Ascending aorta (tissue), 2 donors: Measurements from ENCODE around the gene HLA-F. TPM values are rescaled to one million over a fixed set of nuclear protein-coding genes. Genes with fewer than 3 reads are reported as not detected.

Source experiments
- DNase-seq, 2 donors: peaks; one replicate each; pipeline ENCODE4 v3.0.0-alpha.2; 2019; ENCODE audit warnings: low spot score in 2 of 2
- H3K27ac ChIP-seq, 2 donors: fragments of 200-600 bp; sonication (generic); one replicate each; pipeline ENCODE4 v1.5.1; 2016 to 2017; ENCODE audit warnings: mild to moderate bottlenecking in 1 of 2
- H3K27me3 ChIP-seq: fragments of 200-600 bp; sonication (generic); one replicate; pipeline ENCODE4 v1.5.1; 2017
- H3K36me3 ChIP-seq, 2 donors: fragments of 200-600 bp; sonication (generic); one replicate each; pipeline ENCODE4 v1.5.1; 2016
- H3K4me1 ChIP-seq, 2 donors: fragments of 200-600 bp; sonication (generic); one replicate each; pipeline ENCODE4 v1.5.1; 2016 to 2017; ENCODE audit warnings: mild to moderate bottlenecking in 1 of 2
- H3K4me3 ChIP-seq, 2 donors: fragments of 200-600 bp; sonication (generic); one replicate each; pipeline ENCODE4 v1.5.1; 2016 to 2017; ENCODE audit warnings: mild to moderate bottlenecking in 1 of 2
- H3K9me3 ChIP-seq, 2 donors: fragments of 200-600 bp; sonication (generic); one replicate each; pipeline ENCODE4 v1.5.1; 2016
- intact Hi-C: fragments of 100-400 bp; cut with DNase I; formaldehyde crosslinking; loops from one replicate; pipeline ENCODE4 v1.15.1; 2023
- total RNA-seq: library from RNA; depleted of rRNA; stranded (reverse); fragments of >200 nt; gene quantifications from one replicate; pipeline ENCODE4 v1.1.0, GENCODE V29; 2016
- TF ChIP-seq, protein P1 (sequence below), 3 experiments: fragments of 200-600 bp in 2 of 3; fragments of 450-650 bp in 1 of 3; sonication (generic) in 2 of 3; IDR thresholded peaks; one replicate each; pipeline ENCODE4 v1.5.1; 2016 to 2019; ENCODE audit warnings: antibody characterized with exemption in 3 of 3, mild to moderate bottlenecking in 1 of 3, moderate library complexity in 1 of 3

Gene HLA-F
- total RNA-seq, 1 donor from 2014 or later = 75.0 TPM

GRCh38 chr6:29694637-29695036 is 28.6 kb upstream of the HLA-F start:
- Histone ChIP-seq H3K4me1 (no peaks in the 10 kb centered on the region), H3K36me3 (no peaks in the 10 kb centered on the region), H3K27ac (no peak overlapping the region), H3K4me3 (no peak overlapping the region), H3K9me3 (peaks cover 0 to 5% of the 10 kb centered on the region in 2 donors), H3K27me3 (no peaks in the 10 kb centered on the region)
- TF ChIP-seq, protein P1, sequence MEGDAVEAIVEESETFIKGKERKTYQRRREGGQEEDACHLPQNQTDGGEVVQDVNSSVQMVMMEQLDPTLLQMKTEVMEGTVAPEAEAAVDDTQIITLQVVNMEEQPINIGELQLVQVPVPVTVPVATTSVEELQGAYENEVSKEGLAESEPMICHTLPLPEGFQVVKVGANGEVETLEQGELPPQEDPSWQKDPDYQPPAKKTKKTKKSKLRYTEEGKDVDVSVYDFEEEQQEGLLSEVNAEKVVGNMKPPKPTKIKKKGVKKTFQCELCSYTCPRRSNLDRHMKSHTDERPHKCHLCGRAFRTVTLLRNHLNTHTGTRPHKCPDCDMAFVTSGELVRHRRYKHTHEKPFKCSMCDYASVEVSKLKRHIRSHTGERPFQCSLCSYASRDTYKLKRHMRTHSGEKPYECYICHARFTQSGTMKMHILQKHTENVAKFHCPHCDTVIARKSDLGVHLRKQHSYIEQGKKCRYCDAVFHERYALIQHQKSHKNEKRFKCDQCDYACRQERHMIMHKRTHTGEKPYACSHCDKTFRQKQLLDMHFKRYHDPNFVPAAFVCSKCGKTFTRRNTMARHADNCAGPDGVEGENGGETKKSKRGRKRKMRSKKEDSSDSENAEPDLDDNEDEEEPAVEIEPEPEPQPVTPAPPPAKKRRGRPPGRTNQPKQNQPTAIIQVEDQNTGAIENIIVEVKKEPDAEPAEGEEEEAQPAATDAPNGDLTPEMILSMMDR (IDR thresholded peaks at IDR 0.05) = no peak
- no peak for DNase-seq
- intact Hi-C loops = no loop called here

GRCh38 chr6:29696147-29697125 is 26.8 kb upstream of the HLA-F start:
- H3K27me3 ChIP-seq = no peaks in the 10 kb centered on the region
- intact Hi-C loops = loop anchor here (2.0 kb wide), 1 partner anchor 48 kb away; no protein-coding TSS in a partner anchor
- TF ChIP-seq, protein P1 (IDR thresholded peaks at IDR 0.05) = peak in 2 of 3 experiments; percentile 12 to 42
- H3K4me3 ChIP-seq = no peak overlapping the region
- H3K27ac ChIP-seq = no peak overlapping the region
- DNase-seq = no peak
- no peaks in the 10 kb centered on the region for H3K36me3 ChIP-seq
- peaks cover 0 to 5% of the 10 kb centered on the region in 2 donors for H3K9me3 ChIP-seq
- H3K4me1 ChIP-seq = no peaks in the 10 kb centered on the region

DNA sequence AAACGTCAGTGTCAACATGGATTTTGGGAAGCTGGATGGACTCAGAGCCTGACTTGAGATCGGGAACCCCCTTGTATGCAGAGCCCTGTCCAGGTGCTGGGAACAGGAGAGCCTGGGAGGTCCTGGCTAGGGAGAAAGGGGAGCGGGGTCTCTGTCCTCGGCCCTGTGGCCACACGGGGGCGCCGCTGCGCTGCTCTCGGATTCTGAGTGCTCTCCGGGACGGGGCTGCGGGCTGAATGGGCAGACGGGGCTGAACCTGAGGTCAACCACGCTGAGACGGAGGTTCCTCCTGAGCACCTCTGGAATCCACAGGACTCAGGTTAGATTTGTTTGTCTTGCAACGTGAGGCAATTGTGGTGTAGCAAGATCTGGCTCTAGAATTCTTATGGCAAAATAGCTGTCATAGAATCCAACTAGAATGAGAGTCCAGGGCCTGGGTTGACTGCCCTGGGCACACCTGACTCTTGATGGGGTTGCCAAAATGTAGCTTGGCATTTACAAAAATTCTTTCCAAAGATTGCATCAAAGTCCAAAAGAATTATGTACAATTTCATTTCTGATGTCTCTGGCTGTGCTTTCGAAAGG is 20.6 kb upstream of the HLA-F start:
- Histone ChIP-seq H3K27ac (no peak overlapping the region), H3K4me1 (no peaks in the 10 kb centered on the region), H3K4me3 (no peak overlapping the region), H3K36me3 (no peaks in the 10 kb centered on the region), H3K27me3 (no peaks in the 10 kb centered on the region), H3K9me3 (no peaks in the 10 kb centered on the region)
- intact Hi-C loops = loop anchor here (10.0 kb wide), 1 partner anchor 312 kb away; no protein-coding TSS in a partner anchor
- no peak for DNase-seq
- TF ChIP-seq, protein P1 (IDR thresholded peaks at IDR 0.05) = peak in 1 of 3 experiments; percentile 44

- Histone ChIP-seq H3K4me3 (no peak overlapping the region), H3K27me3 (no peaks in the 10 kb centered on the region)
Measured at GRCh38 chr6:29705389-29706231, 17.6 kb upstream of the HLA-F start.

More at GRCh38 chr6:29705389-29706231, 17.6 kb upstream of the HLA-F start:
- TF ChIP-seq, protein P1 (IDR thresholded peaks at IDR 0.05) = peak; percentile 54 to 62 (median 60)
- Histone ChIP-seq H3K27ac (no peak overlapping the region), H3K4me1 (no peaks in the 10 kb centered on the region), H3K9me3 (no peaks in the 10 kb centered on the region), H3K36me3 (no peaks in the 10 kb centered on the region)
- no peak for DNase-seq
- intact Hi-C loops = loop anchor here (1.0 to 10.0 kb wide), 3 partner anchors 47 to 309 kb away; no protein-coding TSS in a partner anchor
